ENCODE measurements around the gene RNF180.

The RNF180 gene

DNA sequence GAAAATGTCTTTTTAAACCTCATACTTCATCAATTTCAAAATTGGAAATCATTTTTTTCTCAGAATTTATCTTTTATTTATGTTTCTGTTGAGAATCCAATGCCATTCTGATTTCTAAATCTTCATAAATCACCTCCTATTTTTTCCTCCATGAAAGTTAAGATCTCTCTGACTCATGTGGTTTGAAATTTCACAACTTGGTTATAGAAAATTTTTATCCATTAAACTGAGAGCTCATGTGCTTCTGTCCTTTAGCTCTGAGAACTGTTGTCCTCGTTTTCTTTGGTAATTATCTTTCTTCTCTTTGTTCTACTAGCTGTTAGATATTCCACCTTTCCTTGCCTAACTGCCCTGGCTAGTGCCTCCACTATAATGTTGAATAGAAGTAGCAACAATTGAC, 1.5 kb upstream of the RNF180 start:
- Histone ChIP-seq H3K9me3 (ENCODE audit: insufficient read depth, low read length, severe bottlenecking) (no peaks in the 10 kb centered on the region), H2AFZ (ENCODE audit: low read depth, low read length) (no peak overlapping the region), H4K20me1 (ENCODE audit: insufficient read depth, low read length) (no peaks in the 10 kb centered on the region), H3K9ac (ENCODE audit: low read depth, low read length) (no peak overlapping the region), H3K27ac (ENCODE audit: low read length) (no peak overlapping the region), H3K79me2 (ENCODE audit: insufficient read depth, low read length) (no peaks in the 10 kb centered on the region), H3K4me2 (ENCODE audit: insufficient read depth, low read length) (no peak overlapping the region), H3K27me3 (ENCODE audit: insufficient read depth, low read length, poor library complexity) (no peaks in the 10 kb centered on the region), H3K4me3 (ENCODE audit: low read depth in 1 of 2, low read length in 2 of 2) (no peak overlapping the region), H3K36me3 (ENCODE audit: insufficient read depth, low read length) (no peaks in the 10 kb centered on the region), H3K4me1 (ENCODE audit: insufficient read depth, low read length) (no peaks in the 10 kb centered on the region)
- DNase-seq (no peak), ATAC-seq (ENCODE audit: insufficient read depth, low read depth) (no peak)
- TF ChIP-seq CTCF (IDR thresholded peaks at IDR 0.05; ENCODE audit: borderline replicate concordance, extremely low read depth, low read length, poor library complexity, severe bottlenecking) (no peak), EZH2 (IDR thresholded peaks at IDR 0.05; ENCODE audit: borderline replicate concordance, low read depth, low read length, severe bottlenecking) (no peak)

DNA sequence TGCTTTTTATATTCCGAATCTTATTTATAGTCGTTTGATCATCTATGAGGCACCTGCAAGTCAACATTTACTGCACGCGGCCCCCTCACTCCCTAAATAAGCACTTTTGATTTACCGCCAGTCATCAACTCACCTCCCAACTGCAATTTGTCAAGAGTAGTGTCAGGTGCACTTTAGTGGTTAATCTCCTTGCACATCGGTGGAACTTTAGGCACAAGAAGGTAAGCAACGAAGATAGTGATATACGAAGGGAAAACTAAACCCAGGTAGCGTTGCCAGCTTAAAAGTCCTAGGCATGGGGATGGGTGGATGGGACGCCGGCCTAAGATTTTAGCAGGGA, 513 bp upstream of the RNF180 start:
- Histone ChIP-seq H3K4me3 (ENCODE audit: low read depth in 1 of 2, low read length in 2 of 2) (no peak overlapping the region), H3K4me1 (ENCODE audit: insufficient read depth, low read length) (no peaks in the 10 kb centered on the region), H3K9me3 (ENCODE audit: insufficient read depth, low read length, severe bottlenecking) (no peaks in the 10 kb centered on the region), H3K4me2 (ENCODE audit: insufficient read depth, low read length) (no peak overlapping the region), H2AFZ (ENCODE audit: low read depth, low read length) (no peak overlapping the region), H3K9ac (ENCODE audit: low read depth, low read length) (no peak overlapping the region), H3K27ac (ENCODE audit: low read length) (no peak overlapping the region), H3K36me3 (ENCODE audit: insufficient read depth, low read length) (no peaks in the 10 kb centered on the region), H3K27me3 (ENCODE audit: insufficient read depth, low read length, poor library complexity) (no peaks in the 10 kb centered on the region), H3K79me2 (ENCODE audit: insufficient read depth, low read length) (no peaks in the 10 kb centered on the region), H4K20me1 (ENCODE audit: insufficient read depth, low read length) (no peaks in the 10 kb centered on the region)
- TF ChIP-seq EZH2 (IDR thresholded peaks at IDR 0.05; ENCODE audit: borderline replicate concordance, low read depth, low read length, severe bottlenecking) (no peak), CTCF (IDR thresholded peaks at IDR 0.05; ENCODE audit: borderline replicate concordance, extremely low read depth, low read length, poor library complexity, severe bottlenecking) (no peak)
- DNase-seq (no peak), ATAC-seq (ENCODE audit: insufficient read depth, low read depth) (no peak)

GRCh38 chr5:64166201-64166959, 737 bp downstream of the RNF180 start:
- no peak overlapping the region for H3K27ac ChIP-seq (ENCODE audit: low read length)
- no peaks in the 10 kb centered on the region for H3K4me1 ChIP-seq (ENCODE audit: insufficient read depth, low read length)
- H4K20me1 ChIP-seq (ENCODE audit: insufficient read depth, low read length) = no peaks in the 10 kb centered on the region
- no peaks in the 10 kb centered on the region for H3K9me3 ChIP-seq (ENCODE audit: insufficient read depth, low read length, severe bottlenecking)
- ATAC-seq (ENCODE audit: insufficient read depth, low read depth) (no peak), DNase-seq (no peak)
- no peak for TF ChIP-seq CTCF (IDR thresholded peaks at IDR 0.05; ENCODE audit: borderline replicate concordance, extremely low read depth, low read length, poor library complexity, severe bottlenecking)
- TF ChIP-seq EZH2 (IDR thresholded peaks at IDR 0.05; ENCODE audit: borderline replicate concordance, low read depth, low read length, severe bottlenecking) = no peak
- no peaks in the 10 kb centered on the region for H3K79me2 ChIP-seq (ENCODE audit: insufficient read depth, low read length)
- no peak overlapping the region for H2AFZ ChIP-seq (ENCODE audit: low read depth, low read length)
- H3K4me3 ChIP-seq (ENCODE audit: low read depth in 1 of 2, low read length in 2 of 2) = no peak overlapping the region
- no peak overlapping the region for H3K9ac ChIP-seq (ENCODE audit: low read depth, low read length)
- no peaks in the 10 kb centered on the region for H3K36me3 ChIP-seq (ENCODE audit: insufficient read depth, low read length)
- no peak overlapping the region for H3K4me2 ChIP-seq (ENCODE audit: insufficient read depth, low read length)
- no peaks in the 10 kb centered on the region for H3K27me3 ChIP-seq (ENCODE audit: insufficient read depth, low read length, poor library complexity)
